K562 (cell line): Measurements from ENCODE around the gene ZSCAN12. TPM values are rescaled to one million over a fixed set of nuclear protein-coding genes. Genes with fewer than 3 reads are reported as not detected.

Source experiments
- ARID1B ChIP-seq: fragments of 450-650 bp; IDR thresholded peaks from 2 replicates; pipeline ENCODE4 v1.6.1; 2016; ENCODE audit warnings: antibody characterized with exemption, mild to moderate bottlenecking, inconsistent platforms
- CBX5 ChIP-seq: IDR thresholded peaks from 2 replicates; pipeline ENCODE4 v1.6.1; 2014; ENCODE audit warnings: low read depth, borderline replicate concordance
- CTBP1 ChIP-seq: fragments of 450-650 bp; IDR thresholded peaks from 2 replicates; pipeline ENCODE4 v1.6.1; 2016; ENCODE audit warnings: borderline replicate concordance
- EGR1 ChIP-seq: fragments of 450-650 bp; conservative IDR thresholded peaks from 2 replicates; pipeline ENCODE4 v1.6.1; 2017; ENCODE audit warnings: mild to moderate bottlenecking
- ETV6 ChIP-seq, 3 experiments: fragments of 150-350 bp in 1 of 3; sonication (generic) in 1 of 3; formaldehyde crosslinking in 1 of 3; IDR thresholded peaks; 2 replicates each; pipeline versions ENCODE4 v1.6.1 to v1.8.0; 2014 to 2022; ENCODE audit warnings: borderline replicate concordance in 2 of 3, low read depth in 2 of 3, antibody characterized with exemption in 1 of 3, low read length in 1 of 3, mild to moderate bottlenecking in 1 of 3, missing genetic modification reagents in 1 of 3
- FIP1L1 ChIP-seq: fragments of 200-400 bp; formaldehyde crosslinking; IDR thresholded peaks from 2 replicates; pipeline ENCODE4 v1.6.1; 2018; ENCODE audit warnings: mild to moderate bottlenecking, low read depth, low read length; ENCODE audit not compliant: poor library complexity, severe bottlenecking
- FOXJ2 ChIP-seq: fragments of 200-800 bp; sonication (Bioruptor generic); IDR thresholded peaks from 2 replicates; pipeline ENCODE4 v1.6.1; 2016; ENCODE audit warnings: missing genetic modification characterization, missing compliant biosample characterization
- GABPA ChIP-seq: fragments of 200-800 bp; sonication (Bioruptor generic); conservative IDR thresholded peaks from 2 replicates; pipeline ENCODE4 v1.6.1; 2016; ENCODE audit warnings: low read depth, missing genetic modification characterization, missing compliant biosample characterization
- HDAC6 ChIP-seq: IDR thresholded peaks from 2 replicates; pipeline ENCODE4 v1.6.1; 2012; ENCODE audit warnings: low read depth, mild to moderate bottlenecking, control low read depth, inconsistent platforms, low read length, moderate library complexity
- HNRNPUL1 ChIP-seq: fragments of 200-400 bp; formaldehyde crosslinking; IDR thresholded peaks from 2 replicates; pipeline ENCODE4 v1.6.1; 2017; ENCODE audit warnings: low read length
- JUND ChIP-seq, 2 experiments: IDR thresholded peaks; 2 replicates in 1 of 2; 3 replicates in 1 of 2; pipeline ENCODE4 v1.6.1; 2011; ENCODE audit warnings: borderline replicate concordance in 2 of 2, low read depth in 2 of 2, low read length in 2 of 2, improper control_type of control experiment in 1 of 2, missing biosample characterization in 1 of 2, missing genetic modification characterization in 1 of 2, missing genetic modification reagents in 1 of 2
- KDM5B ChIP-seq: fragments of 200-600 bp; sonication (generic); IDR thresholded peaks from 2 replicates; pipeline ENCODE4 v1.6.1; 2012; ENCODE audit warnings: low read depth, mild to moderate bottlenecking, moderate library complexity, low read length, control low read depth, inconsistent platforms; ENCODE audit not compliant: insufficient replicate concordance
- MTA3 ChIP-seq: fragments of 450-650 bp; formaldehyde crosslinking; IDR thresholded peaks from 2 replicates; pipeline ENCODE4 v1.6.1; 2017; ENCODE audit warnings: mild to moderate bottlenecking, borderline replicate concordance
- NEUROD1 ChIP-seq: fragments of 150-350 bp; IDR thresholded peaks from 2 replicates; pipeline ENCODE4 v1.6.1; 2014; ENCODE audit warnings: borderline replicate concordance, low read length, low read depth; ENCODE audit not compliant: partially characterized antibody
- POLR3A ChIP-seq: IDR thresholded peaks from 2 replicates; pipeline ENCODE4 v1.6.1; 2011; ENCODE audit warnings: borderline replicate concordance, mild to moderate bottlenecking, moderate library complexity; ENCODE audit not compliant: insufficient read length, insufficient read depth; ENCODE audit errors: extremely low read depth
- PTRF ChIP-seq: fragments of 450-650 bp; IDR thresholded peaks from 2 replicates; pipeline ENCODE4 v1.6.1; 2016; ENCODE audit warnings: mild to moderate bottlenecking, missing genetic modification characterization, missing compliant biosample characterization
- SLC30A9 ChIP-seq: fragments of 250-450 bp; sonication (Bioruptor Pico); IDR thresholded peaks from 2 replicates; pipeline ENCODE4 v1.8.0; 2022; ENCODE audit warnings: mild to moderate bottlenecking, moderate library complexity
- SMAD4 ChIP-seq: fragments of 250-450 bp; sonication (Bioruptor Pico); conservative IDR thresholded peaks from 2 replicates; pipeline ENCODE4 v1.8.0; 2021; ENCODE audit warnings: inconsistent platforms, mild to moderate bottlenecking, moderate library complexity
- TCF3 ChIP-seq: sonication (generic); formaldehyde crosslinking; IDR thresholded peaks from 2 replicates; pipeline ENCODE4 v1.4.0; 2020; ENCODE audit warnings: mild to moderate bottlenecking, missing genetic modification reagents
- TEAD4 ChIP-seq, 2 experiments: sonication (generic) in 1 of 2; formaldehyde crosslinking in 1 of 2; IDR thresholded peaks; 2 replicates each; pipeline versions ENCODE4 v1.6.1 to v1.8.0; 2012 to 2022; ENCODE audit warnings: borderline replicate concordance in 1 of 2, inconsistent platforms in 1 of 2, low read length in 1 of 2, mild to moderate bottlenecking in 1 of 2, missing genetic modification reagents in 1 of 2
- ZNF175 ChIP-seq: fragments of 200-800 bp; sonication (Bioruptor generic); IDR thresholded peaks from 2 replicates; pipeline ENCODE4 v1.6.1; 2016; ENCODE audit warnings: low read depth, mild to moderate bottlenecking, missing genetic modification characterization, missing compliant biosample characterization
- ZNF583 ChIP-seq: fragments of 250-450 bp; sonication (Bioruptor Pico); IDR thresholded peaks from 2 replicates; pipeline ENCODE4 v1.4.0; 2020
- polyA plus RNA-seq, 8 experiments: library from polyadenylated mRNA; depleted of rRNA in 4 of 8; stranded (reverse) in 5 of 8; unstranded in 3 of 8; fragments of >200 nt; fragmentation: Nextera tagmentation in 2 of 8; fragmentation: Illumina TruSeq in 1 of 8; extraction: Ambion mirVana in 2 of 8; extraction: Trizol in 1 of 8; gene quantifications; 2 replicates each; pipeline versions ENCODE4 v1.2.1 to v1.2.3, GENCODE V29; 2011 to 2014; ENCODE audit warnings: inconsistent platforms in 1 of 8, missing spikeins in 1 of 8
- total RNA-seq, 7 experiments: library from RNA; depleted of rRNA in 6 of 7; stranded (reverse); fragments of >200 nt in 6 of 7; fragmentation: Illumina TruSeq in 2 of 7; extraction: Trizol in 2 of 7; gene quantifications; 2 replicates each; pipeline versions ENCODE4 v1.2.1 to v1.2.3, GENCODE V29; 2011 to 2021; ENCODE audit warnings: low replicate concordance in 1 of 7
- TF ChIP-seq, protein P1 (sequence below): sonication (generic); IDR thresholded peaks from 2 replicates; pipeline ENCODE4 v1.6.1; 2016
- TF ChIP-seq, protein P2 (sequence below): IDR thresholded peaks from 2 replicates; pipeline ENCODE4 v1.6.1; 2012; ENCODE audit warnings: low read depth, low read length, improper control_type of control experiment, borderline replicate concordance
- TF ChIP-seq, protein P3 (sequence below): fragments of 450-650 bp; conservative IDR thresholded peaks from 2 replicates; pipeline ENCODE4 v1.6.1; 2016; ENCODE audit warnings: missing genetic modification characterization, low read depth, mild to moderate bottlenecking, missing compliant biosample characterization, moderate library complexity

Gene ZSCAN12
- total and polyA plus RNA-seq, 9 of the 15 experiments (the other 6 are each of a cell fraction or from before 2014, with no cell fraction given), result 2.5 to 19.6 (median 12.5) TPM

DNA sequence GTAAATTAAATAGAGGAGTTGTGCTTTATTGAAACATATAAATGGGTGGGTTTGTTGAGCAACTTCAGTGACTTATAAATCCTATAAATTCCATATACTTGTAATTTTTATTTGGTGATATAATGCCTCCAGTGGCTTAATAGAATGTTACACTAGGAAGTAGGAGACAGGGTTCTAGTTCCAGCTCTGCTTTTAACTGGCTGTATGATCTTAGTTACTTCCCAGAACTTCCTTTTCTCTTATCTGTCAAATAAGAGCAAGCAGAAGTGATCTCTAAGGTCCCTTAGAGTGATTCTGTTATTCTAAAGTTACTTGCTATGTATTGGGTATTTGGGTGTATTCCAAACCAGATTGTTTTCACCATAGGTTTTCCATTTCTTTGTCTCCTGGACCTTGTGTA, 33.6 kb upstream of the ZSCAN12 start (continued):
- TF ChIP-seq HDAC6 (no peak), CTBP1 (no peak), NEUROD1 (no peak), ZNF583 (CRISPR knock-in tag) (no peak), ARID1B (peak; percentile 45; the same call in 1 of the 2 replicates), MTA3 (no peak), ETV6 (IDR thresholded peaks at IDR 0.05; ENCODE audit: borderline replicate concordance in 1 of 2, low read depth in 2 of 2, low read length in 1 of 2) (peak; percentile 43 to 80; a peak in 2 of 4 replicates), ETV6 (CRISPR knock-in tag; IDR thresholded peaks at IDR 0.05; ENCODE audit: borderline replicate concordance) (no peak), POLR3A (no peak), GABPA (tag) (peak; percentile 7; the same call in 1 of the 2 replicates), ZNF175 (CRISPR knock-in tag) (no peak), JUND (IDR thresholded peaks at IDR 0.05; ENCODE audit: borderline replicate concordance, low read depth, low read length) (peak; percentile 12; the same call in 1 of the 2 replicates), JUND (tag; IDR thresholded peaks at IDR 0.05; ENCODE audit: borderline replicate concordance, low read depth, low read length) (no peak; the same call in 2 of the 3 replicates), FIP1L1 (no peak), SMAD4 (CRISPR knock-in tag) (no peak), HNRNPUL1 (no peak), EGR1 (no peak), FOXJ2 (tag) (no peak), TEAD4 (IDR thresholded peaks at IDR 0.05; ENCODE audit: low read length) (peak; percentile 25; the same call in 1 of the 2 replicates), TEAD4 (CRISPR knock-in tag; IDR thresholded peaks at IDR 0.05; ENCODE audit: borderline replicate concordance) (no peak), PTRF (tag) (no peak), CBX5 (no peak), KDM5B (no peak), TCF3 (CRISPR knock-in tag) (no peak), SLC30A9 (CRISPR knock-in tag) (no peak)
- TF ChIP-seq, protein P1, sequence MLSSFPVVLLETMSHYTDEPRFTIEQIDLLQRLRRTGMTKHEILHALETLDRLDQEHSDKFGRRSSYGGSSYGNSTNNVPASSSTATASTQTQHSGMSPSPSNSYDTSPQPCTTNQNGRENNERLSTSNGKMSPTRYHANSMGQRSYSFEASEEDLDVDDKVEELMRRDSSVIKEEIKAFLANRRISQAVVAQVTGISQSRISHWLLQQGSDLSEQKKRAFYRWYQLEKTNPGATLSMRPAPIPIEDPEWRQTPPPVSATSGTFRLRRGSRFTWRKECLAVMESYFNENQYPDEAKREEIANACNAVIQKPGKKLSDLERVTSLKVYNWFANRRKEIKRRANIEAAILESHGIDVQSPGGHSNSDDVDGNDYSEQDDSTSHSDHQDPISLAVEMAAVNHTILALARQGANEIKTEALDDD, result peak; percentile 81
- TF ChIP-seq, protein P2, sequence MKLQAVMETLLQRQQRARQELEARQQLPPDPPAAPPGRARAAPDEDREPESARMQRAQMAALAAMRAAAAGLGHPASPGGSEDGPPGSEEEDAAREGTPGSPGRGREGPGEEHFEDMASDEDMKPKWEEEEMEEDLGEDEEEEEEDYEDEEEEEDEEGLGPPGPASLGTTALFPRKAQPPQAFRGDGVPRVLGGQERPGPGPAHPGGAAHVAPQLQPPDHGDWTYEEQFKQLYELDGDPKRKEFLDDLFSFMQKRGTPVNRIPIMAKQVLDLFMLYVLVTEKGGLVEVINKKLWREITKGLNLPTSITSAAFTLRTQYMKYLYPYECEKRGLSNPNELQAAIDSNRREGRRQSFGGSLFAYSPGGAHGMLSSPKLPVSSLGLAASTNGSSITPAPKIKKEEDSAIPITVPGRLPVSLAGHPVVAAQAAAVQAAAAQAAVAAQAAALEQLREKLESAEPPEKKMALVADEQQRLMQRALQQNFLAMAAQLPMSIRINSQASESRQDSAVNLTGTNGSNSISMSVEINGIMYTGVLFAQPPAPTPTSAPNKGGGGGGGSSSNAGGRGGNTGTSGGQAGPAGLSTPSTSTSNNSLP, result peak; percentile 96
- TF ChIP-seq, protein P3, sequence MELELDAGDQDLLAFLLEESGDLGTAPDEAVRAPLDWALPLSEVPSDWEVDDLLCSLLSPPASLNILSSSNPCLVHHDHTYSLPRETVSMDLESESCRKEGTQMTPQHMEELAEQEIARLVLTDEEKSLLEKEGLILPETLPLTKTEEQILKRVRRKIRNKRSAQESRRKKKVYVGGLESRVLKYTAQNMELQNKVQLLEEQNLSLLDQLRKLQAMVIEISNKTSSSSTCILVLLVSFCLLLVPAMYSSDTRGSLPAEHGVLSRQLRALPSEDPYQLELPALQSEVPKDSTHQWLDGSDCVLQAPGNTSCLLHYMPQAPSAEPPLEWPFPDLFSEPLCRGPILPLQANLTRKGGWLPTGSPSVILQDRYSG (tag), result no peak
